Tibial nerve (tissue), 4 donors: ENCODE measurements around the gene DENND11. TPM values are rescaled to one million over a fixed set of nuclear protein-coding genes. Genes with fewer than 3 reads are reported as not detected.
"Not testable (repeated sequence)": the region's sequence is repeated elsewhere in the genome, so short reads cannot be mapped to it uniquely, and the experiment has no call there.

Source experiments
- DNase-seq, 2 donors: peaks; one replicate each; pipeline ENCODE4 v3.0.0-alpha.2; 2019; ENCODE audit warnings: low spot score in 2 of 2
- H3K27ac ChIP-seq, 4 donors: fragments of 200-600 bp; sonication (generic) in 3 of 4; one replicate each; pipeline ENCODE4 v1.5.1; 2017 to 2019; ENCODE audit warnings: mild to moderate bottlenecking in 1 of 4
- H3K27me3 ChIP-seq, 2 donors: fragments of 200-600 bp; sonication (generic) in 1 of 2; one replicate each; pipeline versions ENCODE4 v1.5.1 to v1.6.0; 2017 to 2019
- H3K36me3 ChIP-seq, 3 donors: fragments of 200-600 bp; sonication (generic); one replicate each; pipeline ENCODE4 v1.5.1; 2018 to 2019
- H3K4me1 ChIP-seq, 4 donors: fragments of 200-600 bp; sonication (generic) in 3 of 4; one replicate each; pipeline ENCODE4 v1.5.1; 2017 to 2019
- H3K4me3 ChIP-seq, 4 donors: fragments of 200-600 bp; sonication (generic) in 3 of 4; one replicate each; pipeline ENCODE4 v1.5.1; 2017 to 2019; ENCODE audit warnings: mild to moderate bottlenecking in 1 of 4, moderate library complexity in 1 of 4
- H3K9me3 ChIP-seq, 4 donors: fragments of 200-600 bp; sonication (generic) in 3 of 4; one replicate each; pipeline ENCODE4 v1.5.1; 2017 to 2019
- CTCF ChIP-seq, 5 experiments: fragments of 200-600 bp in 3 of 5; fragments of 450-650 bp in 2 of 5; sonication (generic) in 3 of 5; IDR thresholded peaks; one replicate each; pipeline ENCODE4 v1.5.1; 2016 to 2019; ENCODE audit warnings: antibody characterized with exemption in 5 of 5, mild to moderate bottlenecking in 3 of 5, moderate library complexity in 2 of 5
- EP300 ChIP-seq, 2 donors: sonication (generic); formaldehyde crosslinking; IDR thresholded peaks; one replicate each; pipeline ENCODE4 v1.6.1; 2017; ENCODE audit warnings: antibody characterized with exemption in 2 of 2, mild to moderate bottlenecking in 1 of 2
- POLR2A ChIP-seq, 2 donors: fragments of 450-650 bp; IDR thresholded peaks; one replicate each; pipeline ENCODE4 v1.6.1; 2017; ENCODE audit warnings: antibody characterized with exemption in 2 of 2, mild to moderate bottlenecking in 2 of 2, moderate library complexity in 2 of 2
- WGBS, 2 donors: methylation state at CpG; one replicate each; pipeline ENCODE4 v1.1.5; 2018; 5-methylcytosine and 5-hydroxymethylcytosine counted together
- total RNA-seq, 4 donors: library from RNA; depleted of rRNA; stranded (reverse); fragments of >200 nt; gene quantifications; one replicate each; pipeline ENCODE4 v1.1.0, GENCODE V29; 2016

The DENND11 gene
- total RNA-seq, 4 donors from 2014 or later = 14.1 to 16.7 (median 15.5) TPM

- Histone ChIP-seq H3K4me1 (peaks cover 0 to 32% (median 0%) of the 10 kb centered on the region in 4 donors), H3K9me3 (no peaks in the 10 kb centered on the region), H3K27me3 (no peaks in the 10 kb centered on the region), H3K36me3 (no peaks in the 10 kb centered on the region), H3K4me3 (no peak overlapping the region), H3K27ac (no peak overlapping the region)
- DNase-seq = no peak
- TF ChIP-seq CTCF (IDR thresholded peaks at IDR 0.05) = no peak
- no peak for TF ChIP-seq POLR2A (IDR thresholded peaks at IDR 0.05)
- TF ChIP-seq EP300 (IDR thresholded peaks at IDR 0.05) = no peak
- WGBS, 2 donors = 87 to 91% methylated on average over 4 of the region's 4 CpGs
Observed at GRCh38 chr7:141691961-141692360, 10.0 kb downstream of the DENND11 start.

DNA sequence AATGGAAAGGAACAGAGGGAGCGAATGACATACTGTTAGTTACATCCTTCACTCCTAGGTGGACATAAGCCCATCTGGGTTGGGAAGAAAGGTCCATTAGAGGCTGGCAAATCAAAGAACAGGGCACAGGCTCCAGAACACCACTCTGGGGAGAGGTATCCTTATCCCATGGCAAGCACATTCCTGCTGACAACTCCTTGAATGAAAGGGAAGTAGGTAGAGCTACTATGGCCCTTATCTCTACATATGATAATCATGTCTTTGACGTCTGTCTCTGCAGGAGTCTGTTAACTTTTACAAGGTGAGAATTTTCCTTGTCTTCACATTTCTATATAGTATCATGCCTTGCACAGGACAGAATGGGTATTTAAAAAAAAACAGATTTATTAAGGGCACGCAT lies 10.4 kb downstream of the DENND11 start:
- Histone ChIP-seq H3K4me3 (no peak overlapping the region), H3K27me3 (no peaks in the 10 kb centered on the region), H3K9me3 (no peaks in the 10 kb centered on the region), H3K4me1 (peaks cover 0 to 32% (median 0%) of the 10 kb centered on the region in 4 donors), H3K36me3 (peaks cover 0 to under 1% (median 0%) of the 10 kb centered on the region in 3 donors), H3K27ac (no peak overlapping the region)
- WGBS, 2 donors = 85 to 90% methylated on average over 3 of the region's 3 CpGs
- no peak for DNase-seq
- TF ChIP-seq EP300 (IDR thresholded peaks at IDR 0.05) = no peak
- TF ChIP-seq POLR2A (IDR thresholded peaks at IDR 0.05) = no peak
- no peak for TF ChIP-seq CTCF (IDR thresholded peaks at IDR 0.05)

DNA sequence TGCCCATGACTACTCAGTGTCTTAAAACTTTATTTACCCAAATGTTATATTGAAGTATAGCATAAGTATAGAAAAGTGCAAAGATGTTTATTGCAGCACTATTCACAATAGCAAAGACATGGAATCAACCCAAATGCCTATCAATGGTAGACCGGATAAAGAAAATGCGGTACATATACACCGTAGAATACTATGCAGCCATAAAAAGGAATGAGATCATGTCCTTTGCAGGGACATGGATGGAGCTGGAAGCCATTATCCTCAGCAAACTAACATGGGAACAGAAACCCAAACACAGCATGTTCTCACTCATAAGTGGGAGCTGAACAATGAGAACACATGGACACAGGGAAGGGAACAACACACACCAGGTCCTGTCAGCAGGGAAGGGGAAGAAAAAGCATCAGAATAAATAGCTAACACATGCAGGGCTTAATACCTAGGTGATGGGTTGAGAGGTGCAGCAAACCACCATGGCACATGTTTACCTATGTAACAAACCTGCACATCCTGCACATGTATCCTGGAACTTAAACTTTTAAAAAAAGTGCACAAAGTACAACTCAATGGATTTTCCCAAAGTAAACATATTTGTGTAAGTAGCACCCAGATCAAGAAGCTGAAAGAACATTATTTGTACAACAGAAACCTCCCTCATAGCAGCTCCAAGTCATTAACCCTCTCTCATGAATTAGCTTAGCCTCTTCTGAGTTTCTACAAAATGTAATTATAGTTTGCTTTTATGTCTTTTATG lies 12.7 kb downstream of the DENND11 start:
- not testable (repeated sequence) for H3K27me3 ChIP-seq, DNase-seq, H3K4me3 ChIP-seq, H3K27ac ChIP-seq, H3K9me3 ChIP-seq
- Histone ChIP-seq H3K4me1 (peaks cover 0 to 22% (median 0%) of the 10 kb centered on the region in 4 donors), H3K36me3 (peaks cover 0 to 23% (median 0%) of the 10 kb centered on the region in 3 donors)
- 96 to 98% methylated on average over 3 of the region's 3 CpGs for WGBS, 2 donors

GRCh38 chr7:141688043-141688442 lies 13.9 kb downstream of the DENND11 start:
- peaks cover 0 to 33% (median 0%) of the 10 kb centered on the region in 3 donors for H3K36me3 ChIP-seq
- H3K27me3 ChIP-seq = no peaks in the 10 kb centered on the region
- TF ChIP-seq POLR2A (IDR thresholded peaks at IDR 0.05) (no peak), CTCF (IDR thresholded peaks at IDR 0.05) (no peak), EP300 (IDR thresholded peaks at IDR 0.05) (no peak)
- WGBS, 2 donors = 47 to 65% methylated on average over 5 of the region's 5 CpGs
- peaks cover 0 to 22% (median 0%) of the 10 kb centered on the region in 4 donors for H3K4me1 ChIP-seq
- no peak overlapping the region for H3K27ac ChIP-seq
- DNase-seq = no peak
- H3K4me3 ChIP-seq = no peak overlapping the region
- H3K9me3 ChIP-seq = no peaks in the 10 kb centered on the region

GRCh38 chr7:141686670-141687069 lies 15.3 kb downstream of the DENND11 start:
- Histone ChIP-seq H3K4me3 (no peak overlapping the region), H3K27me3 (no peaks in the 10 kb centered on the region), H3K36me3 (peaks cover 0 to 47% (median 0%) of the 10 kb centered on the region in 3 donors), H3K9me3 (no peaks in the 10 kb centered on the region), H3K4me1 (peaks cover 0 to 22% (median 0%) of the 10 kb centered on the region in 4 donors), H3K27ac (no peak overlapping the region)
- 53 to 57% methylated on average over 6 of the region's 6 CpGs for WGBS, 2 donors
- TF ChIP-seq EP300 (IDR thresholded peaks at IDR 0.05) (no peak), CTCF (IDR thresholded peaks at IDR 0.05) (no peak), POLR2A (IDR thresholded peaks at IDR 0.05) (no peak)
- DNase-seq = no peak
